Measurements from ENCODE around the gene PARL.

PARL gene

DNA sequence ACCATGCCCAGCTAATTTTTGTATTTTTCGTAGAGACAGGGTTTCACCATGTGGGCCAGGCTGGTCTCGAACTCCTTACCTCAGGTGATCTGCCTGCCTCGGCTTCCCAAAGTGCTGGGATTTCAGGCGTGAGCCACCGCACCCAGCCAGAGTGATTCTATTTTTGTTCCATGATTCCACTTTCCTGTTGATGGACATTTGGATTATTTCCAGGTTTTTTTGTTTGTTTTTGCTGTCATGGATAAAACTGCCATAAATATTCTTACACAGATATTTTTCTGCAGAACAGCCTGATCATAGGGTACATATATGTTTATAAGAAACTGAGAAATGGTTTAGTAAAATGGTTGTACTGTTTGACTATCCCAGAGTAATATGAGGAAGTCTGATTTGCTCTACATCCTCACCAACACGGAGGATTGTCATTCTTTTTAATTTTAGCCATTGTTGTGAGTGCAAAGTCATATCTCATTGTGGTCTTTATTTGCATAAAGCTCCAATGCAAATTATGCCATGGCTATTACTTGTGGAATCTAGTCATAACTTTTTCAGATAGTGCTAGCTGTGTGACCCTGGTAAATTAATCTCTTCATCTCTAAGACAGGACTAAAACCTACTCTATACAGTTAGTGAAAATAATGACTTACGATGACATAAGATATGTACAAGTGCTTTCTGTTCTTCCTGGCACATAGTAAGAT lies 102.0 kb downstream of the PARL start:
- no peak for DNase-seq

DNA sequence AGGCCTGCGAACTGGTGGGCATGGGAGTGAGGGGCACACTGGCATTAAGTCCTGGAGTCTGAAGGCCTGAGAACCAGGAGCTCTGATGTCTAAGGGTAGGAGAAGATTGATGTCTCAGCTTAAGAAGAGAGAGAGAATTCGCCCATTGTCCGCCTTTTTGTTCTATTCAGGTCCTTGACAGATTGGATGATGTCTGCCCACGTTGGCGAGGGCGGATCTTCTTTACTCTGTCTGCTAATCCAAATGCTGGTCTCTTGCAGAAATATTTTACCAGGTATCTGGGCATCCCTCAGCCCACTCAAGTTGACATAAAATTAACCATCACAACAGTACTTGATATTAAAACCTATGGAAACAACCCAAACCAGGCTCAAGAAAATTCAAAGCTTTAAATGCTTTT lies 103.4 kb downstream of the PARL start:
- DNase-seq = no peak

DNA sequence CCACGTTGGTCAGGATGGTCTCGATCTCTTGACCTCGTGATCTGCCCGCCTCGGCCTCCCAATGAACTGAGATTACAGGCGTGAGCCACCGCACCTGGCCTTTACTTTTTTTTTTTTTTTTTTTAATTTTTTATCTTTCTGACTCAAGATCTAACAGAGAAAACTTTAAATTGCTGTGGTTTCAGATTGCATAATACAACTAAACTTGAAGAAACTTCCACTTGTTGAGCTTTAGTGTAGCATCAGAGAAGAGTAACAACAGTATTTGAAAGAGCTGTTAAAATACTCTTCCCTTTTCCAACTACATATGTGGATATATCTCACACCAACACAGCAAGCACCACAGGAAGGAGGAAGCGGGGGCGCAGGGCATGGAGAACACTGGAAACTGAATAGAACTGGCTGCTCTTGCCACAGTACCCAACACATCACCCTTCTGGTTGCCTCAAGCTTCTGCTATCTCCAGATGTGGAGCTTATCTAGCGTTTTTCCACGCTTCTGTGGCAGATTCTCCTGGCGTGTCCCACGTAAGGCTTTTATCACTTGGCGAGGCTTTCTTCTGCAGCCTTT lies 104.7 kb downstream of the PARL start:
- DNase-seq = no peak
